Panc1 (cell line): ENCODE measurements around the gene LITAF. TPM values are rescaled to one million over a fixed set of nuclear protein-coding genes. Genes with fewer than 3 reads are reported as not detected.

Experiments
- ATAC-seq: fragments of 200-7000 bp; cut with Tn5 transposase; 2 replicates; pipeline ENCODE4 v1.9.1; 2020; ENCODE audit warnings: mild to moderate bottlenecking, moderate library complexity
- BruUV-seq: library from RNA; stranded (reverse); fragments of 400-500 nt; replicated peaks from 2 replicates; lab custom pipeline; 2021; lab: Mats Ljungman, UMichigan
- CTCF ChIA-PET: fragments of 300-600 bp; sonication (Branson Sonifier 250); formaldehyde crosslinking; loops from one replicate; lab custom pipeline; 2022; ENCODE audit warnings: antibody characterized with exemption; lab: Charles Lee
- POLR2A ChIA-PET: fragments of 300-600 bp; sonication (Branson Sonifier 250); formaldehyde crosslinking; loops from one replicate; lab custom pipeline; 2022; ENCODE audit warnings: antibody characterized with exemption; lab: Charles Lee
- DNase-seq: peaks from one replicate; pipeline ENCODE4 v3.0.0-alpha.2; 2010; ENCODE audit warnings: low read depth, low spot score
- H3K27ac ChIP-seq: 2 replicates; pipeline ENCODE4 v1.5.1; 2011; ENCODE audit warnings: mild to moderate bottlenecking, low read length, inconsistent platforms
- H3K27me3 ChIP-seq: fragments of 200-500 bp; sonication (Bioruptor generic); 2 replicates; pipeline ENCODE4 v1.6.0; 2014; ENCODE audit warnings: low read length, inconsistent platforms; ENCODE audit not compliant: control insufficient read depth, insufficient read depth
- H3K36me3 ChIP-seq: fragments of 200-500 bp; sonication (Bioruptor generic); 2 replicates; pipeline ENCODE4 v1.5.1; 2014; ENCODE audit warnings: inconsistent platforms, mild to moderate bottlenecking, low read length, moderate library complexity; ENCODE audit not compliant: control insufficient read depth, insufficient read depth
- H3K4me1 ChIP-seq: 2 replicates; pipeline ENCODE4 v1.5.1; 2011; ENCODE audit warnings: inconsistent platforms, mild to moderate bottlenecking, low read length, moderate library complexity; ENCODE audit not compliant: control insufficient read depth, insufficient read depth
- H3K4me3 ChIP-seq, 2 experiments: 2 replicates each; pipeline ENCODE4 v1.5.1; 2011 to 2012; ENCODE audit warnings: low read depth in 2 of 2, low read length in 2 of 2, mild to moderate bottlenecking in 2 of 2, inconsistent platforms in 1 of 2, moderate library complexity in 1 of 2
- H3K9me3 ChIP-seq: fragments of 200-500 bp; sonication (Bioruptor generic); 2 replicates; pipeline ENCODE4 v1.5.1; 2014; ENCODE audit warnings: low read depth, mild to moderate bottlenecking, inconsistent platforms, low read length, moderate library complexity; ENCODE audit not compliant: control insufficient read depth, insufficient read depth
- CTCF ChIP-seq: fragments of 450-650 bp; IDR thresholded peaks from 2 replicates; pipeline ENCODE4 v1.5.1; 2017; ENCODE audit warnings: mild to moderate bottlenecking
- POLR2AphosphoS5 ChIP-seq: IDR thresholded peaks from 2 replicates; pipeline ENCODE4 v1.6.1; 2012; ENCODE audit warnings: mild to moderate bottlenecking, low read depth, low read length, moderate library complexity
- SIN3A ChIP-seq: IDR thresholded peaks from 2 replicates; pipeline ENCODE4 v1.6.1; 2012; ENCODE audit warnings: low read depth, mild to moderate bottlenecking, low read length, moderate library complexity, borderline replicate concordance; ENCODE audit not compliant: insufficient read depth
- TCF7L2 ChIP-seq: IDR thresholded peaks from 2 replicates; pipeline ENCODE4 v1.6.1; 2011; ENCODE audit warnings: mild to moderate bottlenecking, low read depth, low read length, inconsistent platforms
- in situ Hi-C: cut with HindIII; loops from 2 replicates; pipeline ENCODE4 v1.10.0; 2016; ENCODE audit warnings: low sequenced_read_pairs, low pct_unique_long_range_greater_than_20kb
- intact Hi-C: fragments of 100-400 bp; cut with micrococcal nuclease; formaldehyde crosslinking; loops from one replicate; pipeline ENCODE4 v1.10.0; 2022; ENCODE audit not compliant: unreplicated experiment
- total RNA-seq: library from RNA; stranded (reverse); gene quantifications from one replicate; pipeline ENCODE4 v1.2.1, GENCODE V29; 2021; ENCODE audit not compliant: unreplicated experiment
- TF ChIP-seq, protein P1 (sequence below), 2 experiments: IDR thresholded peaks; 2 replicates each; pipeline ENCODE4 v1.6.1; 2011 to 2012; ENCODE audit warnings: low read depth in 2 of 2, control low read depth in 1 of 2, low read length in 1 of 2, mild to moderate bottlenecking in 1 of 2, moderate library complexity in 1 of 2; ENCODE audit not compliant: insufficient read depth in 1 of 2

Gene LITAF
- total RNA-seq, 1 experiment from 2014 or later: 85.2 TPM

GRCh38 chr16:11618107-11618717 lies 31.5 kb upstream of the LITAF start:
- Histone ChIP-seq H3K36me3 (no peaks in the 10 kb centered on the region), H3K9me3 (no peaks in the 10 kb centered on the region), H3K27me3 (no peaks in the 10 kb centered on the region), H3K27ac (no peak overlapping the region), H3K4me3 (no peak overlapping the region), H3K4me1 (no peaks in the 10 kb centered on the region)
- BruUV-seq: no TSS peak
- ATAC-seq (no peak), DNase-seq (no peak)
- no peak for TF ChIP-seq SIN3A
- no peak for TF ChIP-seq POLR2AphosphoS5
- TF ChIP-seq, protein P1, sequence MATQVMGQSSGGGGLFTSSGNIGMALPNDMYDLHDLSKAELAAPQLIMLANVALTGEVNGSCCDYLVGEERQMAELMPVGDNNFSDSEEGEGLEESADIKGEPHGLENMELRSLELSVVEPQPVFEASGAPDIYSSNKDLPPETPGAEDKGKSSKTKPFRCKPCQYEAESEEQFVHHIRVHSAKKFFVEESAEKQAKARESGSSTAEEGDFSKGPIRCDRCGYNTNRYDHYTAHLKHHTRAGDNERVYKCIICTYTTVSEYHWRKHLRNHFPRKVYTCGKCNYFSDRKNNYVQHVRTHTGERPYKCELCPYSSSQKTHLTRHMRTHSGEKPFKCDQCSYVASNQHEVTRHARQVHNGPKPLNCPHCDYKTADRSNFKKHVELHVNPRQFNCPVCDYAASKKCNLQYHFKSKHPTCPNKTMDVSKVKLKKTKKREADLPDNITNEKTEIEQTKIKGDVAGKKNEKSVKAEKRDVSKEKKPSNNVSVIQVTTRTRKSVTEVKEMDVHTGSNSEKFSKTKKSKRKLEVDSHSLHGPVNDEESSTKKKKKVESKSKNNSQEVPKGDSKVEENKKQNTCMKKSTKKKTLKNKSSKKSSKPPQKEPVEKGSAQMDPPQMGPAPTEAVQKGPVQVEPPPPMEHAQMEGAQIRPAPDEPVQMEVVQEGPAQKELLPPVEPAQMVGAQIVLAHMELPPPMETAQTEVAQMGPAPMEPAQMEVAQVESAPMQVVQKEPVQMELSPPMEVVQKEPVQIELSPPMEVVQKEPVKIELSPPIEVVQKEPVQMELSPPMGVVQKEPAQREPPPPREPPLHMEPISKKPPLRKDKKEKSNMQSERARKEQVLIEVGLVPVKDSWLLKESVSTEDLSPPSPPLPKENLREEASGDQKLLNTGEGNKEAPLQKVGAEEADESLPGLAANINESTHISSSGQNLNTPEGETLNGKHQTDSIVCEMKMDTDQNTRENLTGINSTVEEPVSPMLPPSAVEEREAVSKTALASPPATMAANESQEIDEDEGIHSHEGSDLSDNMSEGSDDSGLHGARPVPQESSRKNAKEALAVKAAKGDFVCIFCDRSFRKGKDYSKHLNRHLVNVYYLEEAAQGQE (IDR thresholded peaks at IDR 0.05; ENCODE audit: insufficient read depth in 1 of 2, low read depth in 2 of 2, low read length in 1 of 2): no peak
- TF ChIP-seq TCF7L2: no peak
- no peak for TF ChIP-seq CTCF
- POLR2A ChIA-PET: no interaction called here
- in situ Hi-C loops (no loop called here), intact Hi-C loops (no loop called here)
- CTCF ChIA-PET: no interaction called here

GRCh38 chr16:11615748-11616447 lies 29.2 kb upstream of the LITAF start:
- H3K27me3 ChIP-seq: no peaks in the 10 kb centered on the region
- no TSS peak for BruUV-seq
- in situ Hi-C loops (no loop called here), intact Hi-C loops (no loop called here)
- H3K9me3 ChIP-seq: no peaks in the 10 kb centered on the region
- no peak for TF ChIP-seq TCF7L2
- TF ChIP-seq, protein P1 (IDR thresholded peaks at IDR 0.05; ENCODE audit: insufficient read depth in 1 of 2, low read depth in 2 of 2, low read length in 1 of 2): no peak
- TF ChIP-seq POLR2AphosphoS5: no peak
- TF ChIP-seq CTCF: no peak
- TF ChIP-seq SIN3A: no peak
- ChIA-PET POLR2A (no interaction called here), CTCF (no interaction called here)
- no peaks in the 10 kb centered on the region for H3K36me3 ChIP-seq
- H3K4me1 ChIP-seq: no peaks in the 10 kb centered on the region; the same call in 1 of the 2 replicates
- H3K4me3 ChIP-seq: no peak overlapping the region
- no peak overlapping the region for H3K27ac ChIP-seq
- no peak for ATAC-seq
- DNase-seq: no peak
